Kidney (tissue), 14 donors: ENCODE results near the gene DOCK10. TPM values are rescaled to one million over a fixed set of nuclear protein-coding genes. Genes with fewer than 3 reads are reported as not detected.

Experiments used
- DNase-seq, 5 donors: peaks; one replicate each; pipeline ENCODE4 v3.0.0-alpha.2; 2013 to 2020
- FAIRE-seq: peaks from 2 replicates; lab custom pipeline; 2012; peaks lifted over from hg19 to GRCh38; lab: Jason Lieb, UNC
- H3K27ac ChIP-seq, 2 donors: one replicate each; pipeline ENCODE4 v1.7.0; 2013; ENCODE audit warnings: low read depth in 2 of 2, low read length in 2 of 2, inconsistent platforms in 1 of 2
- H3K27me3 ChIP-seq: one replicate; pipeline ENCODE4 v1.7.1; 2013; ENCODE audit warnings: low read length, inconsistent platforms; ENCODE audit not compliant: control insufficient read depth, insufficient read depth
- H3K36me3 ChIP-seq, 3 donors: one replicate each; pipeline versions ENCODE4 v1.7.0 to v1.7.1; 2013; ENCODE audit warnings: low read length in 3 of 3, control low read depth in 1 of 3, inconsistent platforms in 1 of 3; ENCODE audit not compliant: insufficient read depth in 3 of 3, control insufficient read depth in 2 of 3
- H3K4me1 ChIP-seq, 3 donors: one replicate each; pipeline versions ENCODE4 v1.7.0 to v1.7.1; 2013; ENCODE audit warnings: low read length in 3 of 3, inconsistent platforms in 1 of 3, low read depth in 1 of 3; ENCODE audit not compliant: control insufficient read depth in 2 of 3, insufficient read depth in 2 of 3
- H3K4me3 ChIP-seq, 3 donors: one replicate each; pipeline versions ENCODE4 v1.7.0 to v1.8.1; 2013; ENCODE audit warnings: low read length in 3 of 3, control low read depth in 1 of 3, inconsistent platforms in 1 of 3
- H3K9ac ChIP-seq, 3 donors: one replicate each; pipeline versions ENCODE4 v1.7.0 to v1.7.1; 2013; ENCODE audit warnings: low read length in 3 of 3, control low read depth in 1 of 3, inconsistent platforms in 1 of 3
- H3K9me3 ChIP-seq, 3 donors: one replicate each; pipeline versions ENCODE4 v1.7.0 to v1.7.1; 2013; ENCODE audit warnings: low read length in 3 of 3, control low read depth in 1 of 3, inconsistent platforms in 1 of 3; ENCODE audit not compliant: control insufficient read depth in 2 of 3, insufficient read depth in 1 of 3
- CTCF ChIP-seq: IDR thresholded peaks from 3 replicates; pipeline ENCODE4 v1.5.1; 2012; ENCODE audit warnings: mild to moderate bottlenecking, moderate library complexity, borderline replicate concordance; ENCODE audit not compliant: insufficient read depth; ENCODE audit errors: extremely low read depth
- intact Hi-C: fragments of 100-400 bp; cut with DNase I; formaldehyde crosslinking; loops from one replicate; pipeline ENCODE4 v1.11.1; 2022
- microRNA-seq: library from miRNA; unstranded; fragments of <30 nt; microRNA quantifications from one replicate; pipeline ENCODE4 v1.2.0, GENCODE V29; 2020
- polyA plus RNA-seq: library from polyadenylated mRNA; stranded (reverse); fragments of 350-450 nt; fragmentation: Illumina TruSeq; extraction: RNeasy Lipid Tissue Mini Kit (QIAGEN cat#74804); gene quantifications from one replicate; pipeline ENCODE4 v1.2.3, GENCODE V29; 2014; ENCODE audit warnings: low read depth, low replicate concordance; ENCODE audit not compliant: insufficient read depth
- total RNA-seq: library from RNA; stranded (reverse); fragmentation: NEBNext Ultra II Directional; extraction: Animal tissue kit (Norgen Biotek cat#: 25700); gene quantifications from one replicate; pipeline ENCODE4 v1.2.1, GENCODE V29; 2021
- donor health status: control.
- donor health status: control.
- donor health status: control.
- donor health status: control.
- donor health status: control.
- donor health status: DM: yes; HTN: yes; CAD: no.
- donor health status: Normal renal cell carcinoma (clear cell type).

The DOCK10 gene
- total and polyA plus RNA-seq, 2 donors from 2014 or later, result 2.1 to 33.8 TPM

DNA sequence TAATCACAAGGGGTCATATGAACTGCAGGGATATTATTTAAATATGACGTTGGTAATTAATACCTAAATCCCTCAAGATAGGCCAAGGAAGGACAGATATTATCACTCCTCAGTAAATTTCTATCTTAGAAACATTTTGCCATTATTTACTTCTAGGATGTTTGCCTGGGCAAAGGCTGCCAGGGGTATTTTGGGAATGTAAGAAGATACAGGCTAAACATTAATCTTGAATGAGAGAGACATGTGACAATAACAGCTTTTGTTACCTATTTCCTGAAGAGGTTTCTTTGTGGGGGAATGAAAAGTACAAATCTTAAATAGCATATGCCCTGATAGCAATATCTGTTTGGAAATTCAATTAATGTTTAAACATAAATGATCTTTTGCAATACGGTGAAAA lies 325.3 kb downstream of the DOCK10 start:
- intact Hi-C loops, result no loop called here
- FAIRE-seq (no peak), DNase-seq (no peak)
- no peak overlapping the region for H3K27ac ChIP-seq
- no peak for TF ChIP-seq CTCF
- no peak overlapping the region for H3K9ac ChIP-seq
- no peaks in the 10 kb centered on the region for H3K4me1 ChIP-seq
- H3K4me3 ChIP-seq, result no peak overlapping the region
- H3K9me3 ChIP-seq, result no peaks in the 10 kb centered on the region
- no peaks in the 10 kb centered on the region for H3K36me3 ChIP-seq
- H3K27me3 ChIP-seq, result no peaks in the 10 kb centered on the region

GRCh38 chr2:224716201-224716600 lies 326.1 kb downstream of the DOCK10 start, which contains the start of gene CCDC195:
CCDC195 (minus strand) TSS chr2:224716365; CDS start chr2:224716365, 0 bp downstream.
- FAIRE-seq, result no peak
- H3K4me1 ChIP-seq, result no peaks in the 10 kb centered on the region
- intact Hi-C loops, result no loop called here

More at GRCh38 chr2:224716201-224716600, 326.1 kb downstream of the DOCK10 start, which contains the start of gene CCDC195:
- Histone ChIP-seq H3K27ac (no peak within 1 kb of the TSS), H3K27me3 (no peaks in the 10 kb centered on the region), H3K4me3 (no peak within 1 kb of the TSS), H3K36me3 (no peaks in the 10 kb centered on the region), H3K9me3 (no peaks in the 10 kb centered on the region), H3K9ac (no peak within 1 kb of the TSS)
- no peak for TF ChIP-seq CTCF
- DNase-seq, result no peak

Small RNA genes within 50 kb of the gene (microRNA-seq; reads per million reads assigned to microRNA genes)
- gene MIR4439, result not detected
